HEK293 (cell line): Measurements from ENCODE around the gene RNF6.

ENCODE experiments used
- CTCF ChIA-PET: fragments of 350-600 bp; formaldehyde crosslinking; extraction: SDS; loops from one replicate; lab custom pipeline; 2021; ENCODE audit warnings: antibody characterized with exemption; lab: Yijun Ruan, JAX
- POLR2A ChIA-PET: fragments of 300-600 bp; formaldehyde crosslinking; extraction: SDS; loops from one replicate; lab custom pipeline; 2020; ENCODE audit warnings: antibody characterized with exemption, inconsistent platforms; lab: Yijun Ruan, JAX
- H3K27ac ChIP-seq: fragments of 200-500 bp; sonication (Bioruptor generic); 2 replicates; pipeline ENCODE4 v1.5.1; 2014; ENCODE audit warnings: low read depth, low read length, control low read depth, inconsistent platforms; ENCODE audit errors: extremely low read depth
- H3K36me3 ChIP-seq, 2 experiments: fragments of 200-500 bp in 1 of 2; sonication (Bioruptor generic) in 1 of 2; 1 replicate in 1 of 2; 2 replicates in 1 of 2; pipeline ENCODE4 v1.5.1; 2014 to 2017; ENCODE audit warnings: inconsistent platforms in 2 of 2, low read length in 2 of 2; ENCODE audit not compliant: control insufficient read depth in 2 of 2, insufficient read depth in 1 of 2
- H3K4me1 ChIP-seq: fragments of 200-500 bp; sonication (Bioruptor generic); 2 replicates; pipeline ENCODE4 v1.5.1; 2014; ENCODE audit warnings: mild to moderate bottlenecking, low read length, inconsistent platforms; ENCODE audit not compliant: control insufficient read depth, insufficient read depth
- H3K4me3 ChIP-seq: 2 replicates; pipeline ENCODE4 v1.5.1; 2011; ENCODE audit warnings: low read depth, mild to moderate bottlenecking, control low read depth, low read length, moderate library complexity
- H3K9me3 ChIP-seq: fragments of 200-500 bp; sonication (Bioruptor generic); 2 replicates; pipeline ENCODE4 v1.5.1; 2014; ENCODE audit warnings: low read depth, low read length, inconsistent platforms; ENCODE audit not compliant: control insufficient read depth, insufficient read depth
- GFI1B ChIP-seq: fragments of 450-650 bp; formaldehyde crosslinking; IDR thresholded peaks from 2 replicates; pipeline ENCODE4 v1.5.1; 2016; ENCODE audit warnings: missing biosample characterization, missing genetic modification characterization
- GLI4 ChIP-seq: fragments of 450-650 bp; formaldehyde crosslinking; IDR thresholded peaks from 2 replicates; pipeline ENCODE4 v1.5.1; 2016; ENCODE audit warnings: missing biosample characterization, missing genetic modification characterization
- GLIS2 ChIP-seq: fragments of 450-650 bp; formaldehyde crosslinking; IDR thresholded peaks from 2 replicates; pipeline ENCODE4 v1.5.1; 2016; ENCODE audit warnings: missing biosample characterization, missing genetic modification characterization
- PRDM1 ChIP-seq: fragments of 450-650 bp; formaldehyde crosslinking; IDR thresholded peaks from 2 replicates; pipeline ENCODE4; 2016; ENCODE audit warnings: missing biosample characterization, missing genetic modification characterization
- PRDM6 ChIP-seq: fragments of 450-650 bp; formaldehyde crosslinking; IDR thresholded peaks from 2 replicates; pipeline ENCODE4 v1.5.1; 2017; ENCODE audit warnings: missing biosample characterization, missing genetic modification characterization
- TSHZ1 ChIP-seq: fragments of 450-650 bp; formaldehyde crosslinking; IDR thresholded peaks from 2 replicates; pipeline ENCODE4 v1.5.1; 2016; ENCODE audit warnings: missing biosample characterization, missing genetic modification characterization, borderline replicate concordance
- ZBTB17 ChIP-seq: fragments of 450-650 bp; formaldehyde crosslinking; IDR thresholded peaks from 2 replicates; pipeline ENCODE4 v1.5.1; 2016; ENCODE audit warnings: missing biosample characterization, missing genetic modification characterization
- ZBTB20 ChIP-seq: fragments of 450-650 bp; formaldehyde crosslinking; IDR thresholded peaks from 2 replicates; pipeline ENCODE4 v1.5.1; 2016; ENCODE audit warnings: missing biosample characterization, missing genetic modification characterization
- ZNF214 ChIP-seq: fragments of 450-650 bp; formaldehyde crosslinking; IDR thresholded peaks from 2 replicates; pipeline ENCODE4 v1.5.1; 2017; ENCODE audit warnings: missing biosample characterization, mild to moderate bottlenecking, missing genetic modification characterization, borderline replicate concordance
- ZNF335 ChIP-seq: fragments of 450-650 bp; formaldehyde crosslinking; conservative IDR thresholded peaks from 2 replicates; pipeline ENCODE4 v1.5.1; 2016; ENCODE audit warnings: missing biosample characterization, missing genetic modification characterization
- ZNF350 ChIP-seq: fragments of 450-650 bp; formaldehyde crosslinking; IDR thresholded peaks from 2 replicates; pipeline ENCODE4 v1.5.0; 2017; ENCODE audit warnings: missing biosample characterization, mild to moderate bottlenecking, missing genetic modification characterization
- ZNF558 ChIP-seq: fragments of 450-650 bp; formaldehyde crosslinking; IDR thresholded peaks from 2 replicates; pipeline ENCODE4 v1.5.1; 2016; ENCODE audit warnings: missing biosample characterization, missing genetic modification characterization
- ZNF585B ChIP-seq: fragments of 450-650 bp; formaldehyde crosslinking; IDR thresholded peaks from 2 replicates; pipeline ENCODE4 v1.5.1; 2016; ENCODE audit warnings: missing biosample characterization, missing genetic modification characterization
- ZNF707 ChIP-seq: fragments of 450-650 bp; formaldehyde crosslinking; IDR thresholded peaks from 2 replicates; pipeline ENCODE4 v1.5.1; 2016; ENCODE audit warnings: missing biosample characterization, missing genetic modification characterization

RNF6 gene

DNA sequence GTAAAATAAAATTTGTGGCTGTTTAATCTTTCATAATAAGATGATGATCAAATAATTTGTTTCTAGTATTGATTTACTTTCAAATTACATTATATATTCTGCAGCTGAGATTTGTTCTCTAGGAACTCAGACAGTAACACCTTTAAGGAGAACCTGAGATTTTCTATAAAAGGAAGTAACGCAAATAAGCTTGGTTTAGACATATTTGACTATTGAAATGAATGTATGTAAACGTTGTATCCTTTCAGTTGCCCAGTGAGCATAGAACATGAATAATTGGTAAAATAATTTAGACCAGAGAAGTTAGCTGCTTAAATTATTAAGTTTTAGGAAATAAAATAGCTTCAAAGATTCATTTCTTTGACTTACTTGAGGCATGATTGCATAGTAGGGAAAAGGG is 34.9 kb upstream of the RNF6 start (continued):
- TF ChIP-seq PRDM6 (tag by site-specific recombination), result no peak

- H3K9me3 ChIP-seq, result no peaks in the 10 kb centered on the region
- TF ChIP-seq GLIS2 (tag by site-specific recombination) (no peak), ZBTB20 (tag by site-specific recombination) (peak; percentile 42; the same call in 1 of the 2 replicates), ZNF350 (tag by site-specific recombination) (no peak), GFI1B (no peak), PRDM6 (tag by site-specific recombination) (peak; percentile 81), ZNF707 (tag by site-specific recombination) (no peak)
- TF ChIP-seq, all 188 proteins: peak for 2
- no peaks in the 10 kb centered on the region for H3K36me3 ChIP-seq
- POLR2A ChIA-PET, result interaction anchor here (1.0 kb wide), 1 partner anchor 34 kb away, joined by 3 read pairs; the partner anchor contains the start of gene RNF6
- H3K4me3 ChIP-seq, result peak overlapping the region; percentile 78
- CTCF ChIA-PET, result interaction anchor here (0.6 to 1.0 kb wide), 3 partner anchors 11 to 220 kb away, joined by 3 to 4 read pairs (median 4); no protein-coding TSS in a partner anchor
- no peak overlapping the region for H3K27ac ChIP-seq
- peaks cover 17% of the 10 kb centered on the region for H3K4me1 ChIP-seq
These were observed 33.7 kb upstream of the RNF6 start for GRCh38 chr13:26255691-26256277.

- TF ChIP-seq ZNF585B (no peak), PRDM1 (peak; percentile 52), ZBTB17 (tag by site-specific recombination) (0 out of 2 replicates have a peak, but pooled peaks have one; percentile 20)
- ChIA-PET CTCF (interaction anchor here (0.6 kb wide), 1 partner anchor 220 kb away, joined by 4 read pairs; no protein-coding TSS in a partner anchor), POLR2A (interaction anchor here (1.0 kb wide), 2 partner anchors 33 kb away, joined by 3 to 4 read pairs; partner anchors contain the start of gene RNF6)
- peak overlapping the region; percentile 78 for H3K4me3 ChIP-seq
- no peaks in the 10 kb centered on the region for H3K9me3 ChIP-seq
- H3K27ac ChIP-seq, result peak overlapping the region; percentile 98
- H3K36me3 ChIP-seq, result no peaks in the 10 kb centered on the region
- peaks cover 11% of the 10 kb centered on the region; the same call in 1 of the 2 replicates for H3K4me1 ChIP-seq
These were observed 33.0 kb upstream of the RNF6 start for GRCh38 chr13:26255115-26255514.

DNA sequence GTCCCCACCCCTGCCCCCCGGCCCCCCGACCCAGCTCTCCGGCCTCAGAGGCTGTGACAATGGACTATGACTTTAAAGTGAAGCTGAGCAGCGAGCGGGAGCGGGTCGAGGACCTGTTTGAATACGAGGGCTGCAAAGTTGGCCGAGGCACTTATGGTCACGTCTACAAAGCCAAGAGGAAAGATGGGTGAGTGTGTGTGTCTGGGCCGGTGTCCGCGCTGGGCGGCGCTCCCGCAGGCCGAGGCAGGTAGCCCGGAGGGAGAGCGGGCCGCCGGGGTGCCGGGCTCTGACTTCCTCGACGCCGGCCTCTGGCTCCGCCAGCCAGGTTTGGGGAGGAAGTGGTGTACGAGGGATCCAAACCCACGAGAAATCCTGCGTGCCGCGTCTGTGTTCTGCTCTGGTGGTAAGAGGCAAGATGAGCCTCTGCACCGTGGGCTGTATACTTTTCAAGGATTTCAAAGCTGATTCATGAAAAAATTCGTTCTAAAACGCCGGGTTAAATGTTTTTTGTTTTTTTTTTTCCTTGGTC is 32.5 kb upstream of the RNF6 start:
- CTCF ChIA-PET, result no interaction called here
- POLR2A ChIA-PET, result interaction anchor here (1.0 kb wide), 1 partner anchor 32 kb away, joined by 4 read pairs; the partner anchor contains the start of gene RNF6
- peaks cover 10% of the 10 kb centered on the region; the same call in 1 of the 2 replicates for H3K4me1 ChIP-seq
- TF ChIP-seq GLI4 (tag by site-specific recombination) (no peak), ZNF214 (no peak), TSHZ1 (tag by site-specific recombination) (no peak), ZNF558 (tag by site-specific recombination) (no peak), ZNF335 (tag by site-specific recombination) (0 out of 2 replicates have a peak, but pooled peaks have one; percentile 39), ZBTB20 (tag by site-specific recombination) (peak; percentile 57), ZNF350 (tag by site-specific recombination) (no peak)
- no peaks in the 10 kb centered on the region for H3K9me3 ChIP-seq
- no peaks in the 10 kb centered on the region for H3K36me3 ChIP-seq
- H3K27ac ChIP-seq, result peak overlapping the region; percentile 98
- H3K4me3 ChIP-seq, result peak overlapping the region; percentile 78
